ENCODE results near the gene RAD9B. TPM values are rescaled to one million over a fixed set of nuclear protein-coding genes. Genes with fewer than 3 reads are reported as not detected.

RAD9B gene
- total RNA-seq, 1 donor = 1.3 TPM

DNA sequence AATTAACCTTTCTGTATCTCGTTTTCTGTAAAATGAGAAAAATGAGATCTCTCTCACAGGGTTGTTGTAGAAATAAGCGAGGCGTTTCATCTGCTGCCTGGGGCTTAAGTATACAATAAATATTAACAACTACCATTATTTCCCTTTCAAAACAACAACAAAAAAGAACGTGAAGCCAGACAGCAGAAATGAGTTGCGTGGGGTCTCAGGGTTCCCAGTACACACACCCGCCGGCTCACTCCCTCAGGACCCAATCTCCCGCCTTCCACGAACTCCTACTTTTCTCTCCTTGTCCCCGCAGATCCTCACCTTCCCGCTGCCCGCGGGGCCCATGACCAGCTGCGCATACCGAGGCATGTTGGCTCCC, 34.3 kb upstream of the RAD9B start:
- TF ChIP-seq, protein P1, sequence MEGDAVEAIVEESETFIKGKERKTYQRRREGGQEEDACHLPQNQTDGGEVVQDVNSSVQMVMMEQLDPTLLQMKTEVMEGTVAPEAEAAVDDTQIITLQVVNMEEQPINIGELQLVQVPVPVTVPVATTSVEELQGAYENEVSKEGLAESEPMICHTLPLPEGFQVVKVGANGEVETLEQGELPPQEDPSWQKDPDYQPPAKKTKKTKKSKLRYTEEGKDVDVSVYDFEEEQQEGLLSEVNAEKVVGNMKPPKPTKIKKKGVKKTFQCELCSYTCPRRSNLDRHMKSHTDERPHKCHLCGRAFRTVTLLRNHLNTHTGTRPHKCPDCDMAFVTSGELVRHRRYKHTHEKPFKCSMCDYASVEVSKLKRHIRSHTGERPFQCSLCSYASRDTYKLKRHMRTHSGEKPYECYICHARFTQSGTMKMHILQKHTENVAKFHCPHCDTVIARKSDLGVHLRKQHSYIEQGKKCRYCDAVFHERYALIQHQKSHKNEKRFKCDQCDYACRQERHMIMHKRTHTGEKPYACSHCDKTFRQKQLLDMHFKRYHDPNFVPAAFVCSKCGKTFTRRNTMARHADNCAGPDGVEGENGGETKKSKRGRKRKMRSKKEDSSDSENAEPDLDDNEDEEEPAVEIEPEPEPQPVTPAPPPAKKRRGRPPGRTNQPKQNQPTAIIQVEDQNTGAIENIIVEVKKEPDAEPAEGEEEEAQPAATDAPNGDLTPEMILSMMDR (IDR thresholded peaks at IDR 0.05; ENCODE audit: insufficient read depth, low read depth, low read length) = no peak
- H3K4me3 ChIP-seq (ENCODE audit: low read depth, low read length) = peak overlapping the region; percentile 84
- DNase-seq (ENCODE audit: low read depth) = no peak

DNA sequence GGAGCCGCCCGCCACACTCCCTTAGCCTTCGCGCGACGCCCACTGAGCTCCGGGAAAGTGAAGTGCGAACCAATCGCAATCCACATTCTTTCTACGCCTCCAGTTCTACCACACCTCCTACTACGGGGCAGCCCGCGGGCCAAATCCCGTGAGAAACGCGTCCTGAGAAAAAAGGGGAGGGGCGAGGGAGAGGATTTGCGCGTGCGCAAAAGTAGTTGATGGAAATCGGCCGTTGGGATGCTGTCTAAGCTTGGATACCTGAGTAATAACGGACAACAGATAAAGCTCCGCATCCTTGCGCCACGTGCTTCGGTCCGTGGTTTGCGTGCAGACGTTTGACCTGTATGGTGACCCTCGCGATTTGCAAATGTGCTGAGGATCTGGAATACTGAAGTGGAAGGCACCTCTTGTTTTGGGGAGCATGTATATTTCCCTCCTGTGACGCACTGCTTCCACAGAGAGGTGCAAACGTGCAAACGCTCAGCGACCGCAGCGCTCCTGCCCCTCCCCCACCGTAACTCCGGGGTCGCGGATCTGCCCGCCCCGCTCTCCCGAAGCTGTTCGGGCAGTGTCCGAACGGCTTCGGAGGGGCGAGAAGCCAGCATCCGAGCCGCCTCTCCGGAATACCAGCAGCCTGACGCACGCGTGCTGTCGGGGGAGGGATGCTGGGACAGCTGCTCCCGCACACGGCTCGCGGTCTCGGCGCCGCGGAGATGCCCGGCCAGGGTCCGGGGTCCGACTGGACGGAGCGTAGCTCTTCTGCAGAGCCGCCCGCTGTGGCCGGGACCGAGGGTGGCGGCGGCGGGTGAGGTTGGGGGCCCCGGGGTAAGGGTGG, 33.7 kb upstream of the RAD9B start, which contains the start of the genes FAM216A and GPN3:
Gene FAM216A (plus strand): TSS at position 632 of the 835 bp plus-strand sequence. CDS start 31 bp downstream, at position 663.
Gene GPN3 (minus strand): TSS at position 44 of the 835 bp plus-strand sequence. CDS start 54 bp downstream, outside the sequence.
- H3K4me3 ChIP-seq (ENCODE audit: low read depth, low read length) = peak within 1 kb of the TSS; percentile 84
- TF ChIP-seq, protein P1 (IDR thresholded peaks at IDR 0.05; ENCODE audit: insufficient read depth, low read depth, low read length) = no peak
- DNase-seq (ENCODE audit: low read depth) = peak; percentile 99

DNA sequence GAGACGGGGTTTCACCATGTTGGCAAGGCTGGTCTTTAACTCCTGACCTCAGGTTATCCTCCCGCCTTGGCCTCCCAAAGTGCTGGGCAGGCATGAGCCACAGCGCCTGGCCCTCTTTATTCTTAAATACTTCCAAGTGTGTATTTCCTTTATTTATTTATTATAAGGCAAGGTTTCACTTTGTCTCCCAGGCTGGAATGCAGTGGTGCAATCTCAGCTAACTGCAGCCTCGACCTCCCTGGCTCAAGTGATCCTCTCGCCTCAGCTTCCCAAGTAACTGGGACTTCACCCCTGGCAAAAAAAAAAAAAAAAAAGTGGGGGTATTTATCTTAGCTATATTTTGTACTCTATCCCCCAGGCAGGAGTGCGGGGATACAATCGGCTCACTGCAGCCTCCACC, 26.7 kb upstream of the RAD9B start:
- DNase-seq (ENCODE audit: low read depth) = peak; percentile 40
- H3K4me3 ChIP-seq (ENCODE audit: low read depth, low read length) = no peak overlapping the region
- TF ChIP-seq, protein P1 (IDR thresholded peaks at IDR 0.05; ENCODE audit: insufficient read depth, low read depth, low read length) = no peak

DNA sequence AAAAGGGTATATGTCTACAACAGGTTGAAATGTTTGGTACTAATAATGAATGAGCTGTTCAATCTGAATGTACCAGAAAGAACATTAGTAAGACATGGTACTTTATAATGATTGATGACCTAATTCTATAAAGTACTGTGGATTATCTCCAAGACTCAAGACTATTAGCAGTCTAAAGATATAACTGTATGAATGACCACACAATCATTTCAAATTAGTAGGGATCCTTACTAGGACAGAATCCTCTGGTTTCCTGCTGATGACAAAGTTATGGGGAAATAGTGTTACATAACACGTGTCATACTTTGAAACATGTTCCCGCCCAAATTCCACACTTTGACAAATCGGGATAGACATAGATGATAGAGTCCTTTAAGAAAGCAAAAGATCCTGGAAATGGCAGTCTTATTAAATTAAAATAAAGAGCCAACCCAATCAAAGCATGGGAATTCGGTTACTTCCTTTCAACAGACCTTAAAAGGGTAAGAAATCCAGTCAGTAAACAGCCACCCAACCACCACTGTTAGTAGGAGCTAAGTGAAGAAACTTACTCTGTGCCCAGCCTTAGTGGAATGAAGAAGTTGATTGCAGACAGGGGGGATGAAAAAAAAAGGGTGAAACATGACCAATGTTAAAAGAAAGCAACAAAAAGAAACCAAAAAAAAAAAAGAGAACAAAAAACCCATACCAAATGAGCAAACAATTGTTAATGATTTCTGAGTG, 3.0 kb upstream of the RAD9B start:
- no peak overlapping the region for H3K4me3 ChIP-seq (ENCODE audit: low read depth, low read length)
- TF ChIP-seq, protein P1 (IDR thresholded peaks at IDR 0.05; ENCODE audit: insufficient read depth, low read depth, low read length) = no peak
- peak; percentile 45 for DNase-seq (ENCODE audit: low read depth)

DNA sequence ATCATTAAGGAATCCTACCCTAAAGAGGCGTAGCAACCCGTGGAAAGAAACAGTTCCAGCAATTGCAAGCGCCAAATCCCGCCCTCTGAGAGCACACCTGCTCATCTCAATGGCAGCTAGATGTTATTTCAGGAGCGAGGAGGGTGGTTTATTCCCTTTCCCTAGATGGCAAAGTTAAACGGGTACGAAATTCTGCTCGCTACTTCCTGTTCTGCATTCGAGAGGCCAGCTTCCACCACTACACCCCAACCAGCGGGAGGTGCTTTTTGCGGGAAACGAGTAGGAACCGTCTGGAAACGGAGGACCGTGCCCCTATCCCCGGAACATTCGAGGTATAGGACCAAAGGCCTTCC, 756 bp upstream of the RAD9B start:
- TF ChIP-seq, protein P1 (IDR thresholded peaks at IDR 0.05; ENCODE audit: insufficient read depth, low read depth, low read length) = peak; percentile 14
- DNase-seq (ENCODE audit: low read depth) = peak; percentile 56

DNA sequence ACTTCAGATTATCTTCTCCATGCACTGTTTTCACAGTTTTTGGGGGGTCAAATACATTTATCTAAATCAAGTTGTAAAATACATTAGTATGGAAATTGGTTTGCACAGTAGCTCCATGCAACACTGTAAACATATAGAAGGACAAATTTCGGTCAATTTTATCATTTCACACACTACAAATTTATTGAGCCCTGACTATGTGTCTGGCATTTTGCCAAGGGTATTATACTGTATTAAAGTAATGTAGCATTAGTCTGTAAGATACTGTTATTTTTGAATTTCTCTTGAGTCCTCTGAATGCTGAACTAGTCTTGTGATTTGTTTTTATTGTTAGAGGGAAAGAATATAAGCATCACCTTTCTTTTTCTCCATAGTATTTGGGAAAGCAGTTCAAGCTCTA, 1.3 kb downstream of the RAD9B start:
- TF ChIP-seq, protein P1 (IDR thresholded peaks at IDR 0.05; ENCODE audit: insufficient read depth, low read depth, low read length) = no peak
- H3K4me3 ChIP-seq (ENCODE audit: low read depth, low read length) = no peak overlapping the region
- no peak for DNase-seq (ENCODE audit: low read depth)

More for the DNA sequence above, 756 bp upstream of the RAD9B start:
- peak overlapping the region; percentile 80 for H3K4me3 ChIP-seq (ENCODE audit: low read depth, low read length)

All from fibroblast of villous mesenchyme (primary cell).